ENCODE results near the gene MAP3K5.
A peak's percentile ranks its signal among the peaks of the same experiment; 100 is the strongest.

The MAP3K5 gene

DNA sequence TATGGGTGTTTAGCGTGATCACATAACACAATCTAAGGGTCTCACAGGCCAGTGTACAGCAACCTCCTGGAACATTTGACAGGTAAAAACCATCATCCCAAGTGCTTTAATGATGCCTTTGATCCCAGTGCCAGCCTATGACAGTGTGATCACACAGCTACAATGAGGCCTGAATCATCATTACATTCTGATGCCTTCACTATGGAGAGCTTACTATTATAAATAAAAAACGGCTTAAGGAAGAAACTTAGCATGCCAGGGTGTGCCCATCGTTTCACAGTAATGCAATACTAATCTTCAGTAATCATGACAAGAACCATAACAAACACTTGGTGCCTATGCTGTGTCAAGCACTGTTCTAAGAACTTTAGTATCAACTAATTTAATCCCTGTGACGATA lies 253.4 kb downstream of the MAP3K5 start:
- DNase-seq (ENCODE audit: low spot score): no peak

DNA sequence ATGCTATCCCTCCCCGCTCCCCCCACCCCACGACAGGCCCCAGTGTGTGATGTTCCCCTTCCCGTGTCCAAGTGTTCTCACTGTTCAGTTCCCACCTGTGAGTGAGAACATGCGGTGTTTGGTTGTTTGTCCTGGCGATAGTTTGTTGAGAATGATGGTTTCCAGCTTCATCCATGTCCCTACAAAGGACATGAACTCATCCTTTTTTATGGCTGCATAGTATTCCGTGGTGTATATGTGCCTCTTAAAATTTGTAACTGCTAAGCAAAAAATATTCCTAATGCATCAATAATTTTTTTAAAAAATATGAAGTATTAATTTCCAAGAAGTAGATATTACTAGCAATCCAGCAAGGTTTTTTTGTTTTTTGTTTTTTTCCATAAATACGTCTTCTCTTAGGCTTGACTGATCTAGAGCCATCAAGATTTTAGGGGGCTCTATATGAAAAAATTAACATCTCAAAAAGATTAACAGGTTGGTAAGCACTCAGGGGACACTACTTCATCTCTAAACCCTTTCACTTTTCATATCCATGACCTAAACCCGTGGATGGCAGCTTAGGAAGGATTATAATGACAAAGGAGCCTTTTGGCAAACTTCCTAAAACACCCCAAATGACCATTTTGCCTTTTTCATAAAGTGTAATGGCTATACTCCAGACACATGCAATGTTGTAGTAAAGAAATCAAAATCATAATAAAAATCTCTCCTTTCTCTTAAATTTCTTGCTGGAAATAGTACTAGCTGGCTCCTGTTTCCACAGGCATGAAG lies 256.2 kb downstream of the MAP3K5 start:
- DNase-seq (ENCODE audit: low spot score): no peak

DNA sequence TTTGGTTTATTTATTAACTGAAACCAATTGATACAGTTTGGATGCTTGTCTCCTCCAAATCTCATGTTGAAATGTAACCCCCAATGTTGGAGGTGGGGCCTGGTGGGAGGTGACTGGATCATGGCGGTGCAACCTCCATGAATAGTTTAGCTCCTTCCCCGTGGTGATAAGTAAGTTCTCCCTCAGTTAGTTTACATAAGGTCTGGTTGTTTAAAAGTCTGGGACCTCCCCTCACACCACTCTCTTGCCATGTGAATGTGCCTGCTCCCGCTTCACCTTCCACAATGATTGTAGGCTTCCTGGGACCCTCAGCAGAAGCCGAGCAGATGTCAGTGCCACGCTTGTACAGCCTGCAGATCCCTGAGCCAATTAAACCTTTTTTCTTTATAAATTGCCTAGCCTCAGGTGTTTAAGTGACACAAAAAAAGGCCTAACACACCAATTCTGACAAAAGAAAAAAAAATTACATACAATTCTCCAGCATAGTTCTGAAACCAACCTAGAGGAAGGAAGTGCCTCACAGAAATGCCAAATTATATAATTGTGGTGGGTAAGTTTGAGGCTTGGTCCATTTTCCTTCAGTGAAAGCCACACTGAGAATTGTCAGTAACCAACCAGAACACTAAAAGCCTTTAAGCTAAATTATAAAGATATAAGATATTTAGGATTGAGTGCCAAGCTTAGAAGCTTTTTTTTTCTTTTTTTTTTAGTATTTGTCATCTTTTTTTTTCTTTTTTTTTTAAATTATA lies 257.1 kb downstream of the MAP3K5 start:
- no peak for DNase-seq (ENCODE audit: low spot score)

DNA sequence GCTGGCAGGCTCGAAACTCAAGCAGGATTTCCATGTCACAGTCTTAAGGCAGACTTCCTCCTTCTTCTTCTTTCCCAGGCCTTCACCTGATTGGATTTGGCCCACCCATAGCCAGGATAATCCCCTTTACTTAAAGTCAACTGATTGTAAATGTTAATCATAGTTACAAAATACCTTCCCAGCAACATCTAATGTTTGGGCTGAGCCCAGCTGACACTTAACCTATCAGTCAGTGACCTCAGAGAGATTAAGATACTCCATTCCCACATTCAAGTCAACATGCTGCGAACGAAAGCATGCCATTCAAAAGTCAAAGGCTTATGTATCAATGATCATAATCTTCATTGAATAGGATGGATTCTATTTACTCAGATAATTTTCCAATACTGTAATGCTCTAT lies 258.0 kb downstream of the MAP3K5 start:
- no peak for DNase-seq (ENCODE audit: low spot score)

GRCh38 chr6:136533487-136533886 lies 258.8 kb downstream of the MAP3K5 start:
- no peak for DNase-seq (ENCODE audit: low spot score)

- no peak for DNase-seq (ENCODE audit: low spot score)
Observed at GRCh38 chr6:136532030-136532429, 260.2 kb downstream of the MAP3K5 start.

GRCh38 chr6:136529710-136530109 lies 262.6 kb downstream of the MAP3K5 start:
- DNase-seq (ENCODE audit: low spot score): no peak

DNA sequence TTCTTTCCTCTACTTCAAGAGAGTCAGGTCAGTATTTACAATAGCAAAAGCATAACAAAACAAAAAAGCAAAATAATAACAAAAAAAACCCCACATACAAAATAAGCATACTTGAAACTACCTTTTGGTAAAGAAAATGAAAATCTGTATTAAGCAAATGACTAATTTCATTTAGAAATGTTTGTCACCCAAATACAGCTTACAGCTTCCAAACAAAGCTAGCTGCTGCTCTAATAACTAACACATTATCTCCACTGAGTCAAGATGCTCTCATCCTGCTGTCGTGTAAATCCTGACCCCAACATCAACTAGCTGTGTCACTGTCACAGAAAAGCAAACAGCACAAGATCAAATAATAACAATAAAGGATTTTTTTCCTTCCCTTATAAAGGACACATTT lies 263.8 kb downstream of the MAP3K5 start:
- no peak for DNase-seq (ENCODE audit: low spot score)

GRCh38 chr6:136527831-136528230 lies 264.4 kb downstream of the MAP3K5 start:
- DNase-seq (ENCODE audit: low spot score): no peak

- DNase-seq (ENCODE audit: low spot score): no peak
Observed at GRCh38 chr6:136526937-136527336, 265.3 kb downstream of the MAP3K5 start.

- no peak for DNase-seq (ENCODE audit: low spot score)
Observed at GRCh38 chr6:136526196-136526930, 265.9 kb downstream of the MAP3K5 start.

GRCh38 chr6:136525586-136526195 lies 266.6 kb downstream of the MAP3K5 start:
- DNase-seq (ENCODE audit: low spot score): peak; percentile 30

- no peak for DNase-seq (ENCODE audit: low spot score)
Observed at GRCh38 chr6:136524936-136525413, 267.3 kb downstream of the MAP3K5 start.

- DNase-seq (ENCODE audit: low spot score): no peak
Observed at GRCh38 chr6:136524339-136524935, 267.8 kb downstream of the MAP3K5 start.

DNA sequence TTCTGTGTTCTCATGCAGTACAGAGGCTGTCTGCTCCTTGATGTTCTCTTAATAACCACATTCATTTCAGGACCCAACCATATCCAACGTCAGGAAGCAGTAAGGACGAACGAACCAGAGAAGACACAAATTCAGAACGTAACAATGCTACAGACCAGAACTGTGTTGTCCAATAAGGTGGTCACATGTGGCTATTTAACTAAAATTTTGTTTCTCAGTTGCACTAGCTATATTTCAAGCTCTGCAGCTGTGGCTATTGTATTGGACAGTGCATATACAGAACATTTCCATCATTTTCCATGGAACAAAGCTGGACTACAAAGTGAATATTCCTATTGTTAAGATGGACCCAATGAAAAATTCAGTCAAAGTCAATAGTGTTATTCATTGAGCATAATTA lies 269.1 kb downstream of the MAP3K5 start:
- DNase-seq (ENCODE audit: low spot score): no peak

DNA sequence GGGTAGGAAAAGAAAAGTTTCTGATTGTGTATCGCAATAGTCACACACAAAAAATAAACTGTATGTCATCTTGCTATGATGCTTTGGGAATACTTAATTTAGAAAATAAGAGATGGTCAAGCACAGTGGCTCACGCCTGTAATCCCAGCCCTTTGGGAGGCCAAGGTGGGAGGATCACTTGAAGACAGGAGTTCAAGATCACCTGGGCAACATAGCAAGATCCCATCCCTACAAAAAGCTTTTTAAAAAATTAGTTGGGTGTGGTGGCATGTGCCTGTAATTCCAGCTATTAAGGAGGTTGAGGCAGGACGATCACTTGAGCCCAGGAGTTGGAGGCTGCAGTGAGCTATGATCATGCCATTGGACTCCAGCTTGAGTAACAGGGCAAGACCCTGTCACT lies 269.6 kb downstream of the MAP3K5 start:
- DNase-seq (ENCODE audit: low spot score): no peak

GRCh38 chr6:136521911-136522310 lies 270.4 kb downstream of the MAP3K5 start:
- no peak for DNase-seq (ENCODE audit: low spot score)

DNA sequence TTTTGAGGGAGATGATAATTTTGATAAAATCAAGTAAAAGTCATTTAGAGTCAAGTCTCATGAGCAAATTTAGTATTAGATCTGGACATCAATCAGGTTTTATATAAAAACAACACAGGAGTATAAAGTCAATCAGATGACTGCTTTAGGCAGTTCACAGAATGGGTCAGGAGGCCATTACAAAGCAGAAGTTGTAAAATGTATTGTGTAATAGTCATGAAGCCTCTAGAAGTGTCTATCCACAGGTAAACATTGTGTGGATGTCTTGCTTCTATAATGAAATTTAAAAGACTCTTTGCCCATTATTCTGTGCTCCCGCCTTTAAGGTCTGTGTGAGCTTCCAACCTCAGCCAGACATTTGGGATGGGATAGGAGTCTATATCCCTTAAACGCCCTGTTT lies 270.9 kb downstream of the MAP3K5 start:
- no peak for DNase-seq (ENCODE audit: low spot score)

DNA sequence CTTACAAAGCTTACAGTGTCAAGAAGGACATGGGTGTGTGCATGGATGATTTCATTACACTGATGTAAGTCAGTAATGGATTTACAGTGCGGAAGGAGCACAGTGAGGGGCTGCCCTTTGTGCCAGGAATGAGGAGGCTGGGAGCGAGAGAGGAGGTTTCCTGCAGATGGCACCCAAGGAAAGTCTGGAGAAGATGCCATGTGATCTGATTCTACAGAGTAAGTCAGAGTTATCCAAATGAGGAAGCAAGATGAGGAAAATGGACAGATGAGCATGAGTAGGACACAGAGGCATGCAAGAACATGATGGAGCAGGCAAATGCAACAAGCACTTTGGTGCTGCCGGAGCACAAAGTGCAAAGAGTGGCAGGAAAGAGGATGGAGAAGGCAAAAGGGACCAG lies 271.8 kb downstream of the MAP3K5 start:
- DNase-seq (ENCODE audit: low spot score): no peak

GRCh38 chr6:136517582-136517981 lies 274.7 kb downstream of the MAP3K5 start:
- DNase-seq (ENCODE audit: low spot score): no peak

- no peak for DNase-seq (ENCODE audit: low spot score)
Observed at GRCh38 chr6:136517002-136517401, 275.3 kb downstream of the MAP3K5 start.

DNA sequence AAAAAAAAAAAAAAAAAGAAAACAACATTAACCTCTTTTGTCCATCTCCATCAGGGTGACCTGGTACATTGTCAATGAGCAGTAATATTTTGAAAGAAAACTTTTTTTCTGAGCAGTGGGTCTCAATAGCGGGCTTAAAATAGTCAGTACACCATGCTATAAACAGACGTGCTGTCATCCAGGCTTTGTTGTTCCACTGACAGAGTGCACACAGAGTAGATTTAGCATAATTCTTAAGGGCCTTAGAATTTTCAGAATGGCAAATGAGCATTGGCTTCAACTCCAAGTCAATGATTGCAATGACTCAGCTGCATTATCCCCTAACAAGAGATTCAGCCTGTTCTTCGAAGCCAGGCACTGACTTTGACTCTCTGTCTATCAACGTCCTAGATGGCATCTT lies 277.7 kb downstream of the MAP3K5 start:
- DNase-seq (ENCODE audit: low spot score): no peak
